Ishikawa (cell line): Measurements from ENCODE around the gene P4HTM.

Source experiments
- CEBPB ChIP-seq: IDR thresholded peaks from 2 replicates; pipeline ENCODE4 v1.6.1; 2012
- CREB1 ChIP-seq: IDR thresholded peaks from 2 replicates; pipeline ENCODE4 v1.6.1; 2012; ENCODE audit warnings: low read depth
- EGR1 ChIP-seq: IDR thresholded peaks from 2 replicates; pipeline ENCODE4 v1.6.1; 2012
- EP300 ChIP-seq: IDR thresholded peaks from 2 replicates; pipeline ENCODE4 v1.6.1; 2012; ENCODE audit warnings: borderline replicate concordance
- FOXM1 ChIP-seq: IDR thresholded peaks from 2 replicates; pipeline ENCODE4 v1.6.1; 2012; ENCODE audit warnings: low read depth, borderline replicate concordance
- MAX ChIP-seq: IDR thresholded peaks from 2 replicates; pipeline ENCODE4 v1.6.1; 2012
- NFIC ChIP-seq: IDR thresholded peaks from 2 replicates; pipeline ENCODE4 v1.6.1; 2012
- RAD21 ChIP-seq: IDR thresholded peaks from 2 replicates; pipeline ENCODE4 v1.6.1; 2012; ENCODE audit warnings: low read depth
- TAF1 ChIP-seq: IDR thresholded peaks from 2 replicates; pipeline ENCODE4 v1.6.1; 2012; ENCODE audit warnings: low read depth, mild to moderate bottlenecking
- TCF12 ChIP-seq: IDR thresholded peaks from 2 replicates; pipeline ENCODE4 v1.6.1; 2012; ENCODE audit warnings: low read depth
- TEAD4 ChIP-seq: IDR thresholded peaks from 2 replicates; pipeline ENCODE4 v1.6.1; 2012
- USF1 ChIP-seq: IDR thresholded peaks from 2 replicates; pipeline ENCODE4 v1.6.1; 2012
- YY1 ChIP-seq: IDR thresholded peaks from 2 replicates; pipeline ENCODE4 v1.6.1; 2012; ENCODE audit warnings: low read depth
- ZBTB7A ChIP-seq: IDR thresholded peaks from 2 replicates; pipeline ENCODE4 v1.6.1; 2012; ENCODE audit warnings: low read depth
- TF ChIP-seq, protein P1 (sequence below): IDR thresholded peaks from 2 replicates; pipeline ENCODE4 v1.6.1; 2012; ENCODE audit warnings: low read depth, mild to moderate bottlenecking

P4HTM gene

GRCh38 chr3:49030321-49030720 lies 40.3 kb downstream of the P4HTM start:
- TF ChIP-seq NFIC (no peak), RAD21 (no peak), MAX (no peak), YY1 (no peak), TCF12 (no peak), USF1 (no peak), TAF1 (no peak), CEBPB (no peak)
- TF ChIP-seq, protein P1, sequence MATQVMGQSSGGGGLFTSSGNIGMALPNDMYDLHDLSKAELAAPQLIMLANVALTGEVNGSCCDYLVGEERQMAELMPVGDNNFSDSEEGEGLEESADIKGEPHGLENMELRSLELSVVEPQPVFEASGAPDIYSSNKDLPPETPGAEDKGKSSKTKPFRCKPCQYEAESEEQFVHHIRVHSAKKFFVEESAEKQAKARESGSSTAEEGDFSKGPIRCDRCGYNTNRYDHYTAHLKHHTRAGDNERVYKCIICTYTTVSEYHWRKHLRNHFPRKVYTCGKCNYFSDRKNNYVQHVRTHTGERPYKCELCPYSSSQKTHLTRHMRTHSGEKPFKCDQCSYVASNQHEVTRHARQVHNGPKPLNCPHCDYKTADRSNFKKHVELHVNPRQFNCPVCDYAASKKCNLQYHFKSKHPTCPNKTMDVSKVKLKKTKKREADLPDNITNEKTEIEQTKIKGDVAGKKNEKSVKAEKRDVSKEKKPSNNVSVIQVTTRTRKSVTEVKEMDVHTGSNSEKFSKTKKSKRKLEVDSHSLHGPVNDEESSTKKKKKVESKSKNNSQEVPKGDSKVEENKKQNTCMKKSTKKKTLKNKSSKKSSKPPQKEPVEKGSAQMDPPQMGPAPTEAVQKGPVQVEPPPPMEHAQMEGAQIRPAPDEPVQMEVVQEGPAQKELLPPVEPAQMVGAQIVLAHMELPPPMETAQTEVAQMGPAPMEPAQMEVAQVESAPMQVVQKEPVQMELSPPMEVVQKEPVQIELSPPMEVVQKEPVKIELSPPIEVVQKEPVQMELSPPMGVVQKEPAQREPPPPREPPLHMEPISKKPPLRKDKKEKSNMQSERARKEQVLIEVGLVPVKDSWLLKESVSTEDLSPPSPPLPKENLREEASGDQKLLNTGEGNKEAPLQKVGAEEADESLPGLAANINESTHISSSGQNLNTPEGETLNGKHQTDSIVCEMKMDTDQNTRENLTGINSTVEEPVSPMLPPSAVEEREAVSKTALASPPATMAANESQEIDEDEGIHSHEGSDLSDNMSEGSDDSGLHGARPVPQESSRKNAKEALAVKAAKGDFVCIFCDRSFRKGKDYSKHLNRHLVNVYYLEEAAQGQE: no peak

DNA sequence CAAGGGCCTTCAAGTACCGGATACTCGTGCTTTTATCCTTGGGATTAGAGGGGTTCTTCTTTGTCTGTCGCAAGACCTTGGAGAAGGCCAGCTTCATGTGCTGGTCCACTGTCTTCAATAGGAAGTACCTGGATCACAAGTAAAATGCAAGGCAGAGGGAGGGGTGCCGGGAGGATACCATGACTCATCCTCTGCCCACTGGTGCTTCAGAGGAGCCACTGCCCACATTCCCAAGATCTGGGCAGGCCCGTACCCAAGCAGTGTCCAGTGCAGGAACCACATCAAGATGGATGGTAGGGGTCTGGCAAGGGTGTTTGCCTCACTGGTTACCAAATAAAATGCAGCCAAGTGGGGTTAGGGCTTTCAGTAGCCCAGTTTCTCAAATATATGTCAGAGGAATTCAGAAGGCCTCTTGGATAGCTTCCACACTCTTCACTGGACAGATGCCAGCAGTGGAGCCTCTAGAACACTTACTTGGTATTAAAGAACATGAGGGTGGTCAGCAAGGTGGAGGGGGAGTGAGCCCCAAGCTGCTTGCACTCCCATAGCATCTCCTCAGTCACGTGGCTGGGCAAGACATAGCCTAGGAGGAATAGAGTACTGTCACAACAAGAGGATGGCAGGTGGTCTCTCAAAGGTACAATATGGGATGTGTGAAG lies 42.7 kb downstream of the P4HTM start:
- TF ChIP-seq CREB1 (no peak), FOXM1 (no peak), CEBPB (no peak), ZBTB7A (no peak), USF1 (no peak), TAF1 (no peak)

DNA sequence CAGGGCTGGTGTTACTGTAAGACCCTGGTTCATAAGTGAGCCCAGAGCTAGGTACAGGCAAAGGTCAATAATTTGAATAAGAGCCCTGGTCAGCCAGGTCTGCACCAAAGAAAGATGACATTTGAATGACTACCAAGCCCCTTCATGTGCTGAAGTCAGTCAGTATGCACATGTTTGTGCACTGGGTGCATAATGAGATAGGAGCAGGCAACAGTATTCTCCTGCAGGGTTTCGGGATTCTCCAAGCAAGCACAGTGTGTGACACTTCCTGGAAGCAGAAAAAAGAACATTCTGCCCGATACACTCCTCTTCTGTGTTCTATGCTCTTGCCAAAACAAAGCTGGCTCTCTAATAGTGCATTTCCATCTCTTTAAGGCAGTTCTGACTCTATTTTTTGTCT lies 44.6 kb downstream of the P4HTM start:
- TF ChIP-seq, protein P1: no peak
- TF ChIP-seq RAD21: no peak
- TF ChIP-seq MAX: no peak
- no peak for TF ChIP-seq CREB1
- no peak for TF ChIP-seq YY1
- no peak for TF ChIP-seq TAF1
- no peak for TF ChIP-seq TEAD4
- TF ChIP-seq FOXM1: no peak
- no peak for TF ChIP-seq TCF12
- no peak for TF ChIP-seq NFIC

GRCh38 chr3:49035281-49035680 lies 45.2 kb downstream of the P4HTM start:
- TF ChIP-seq TEAD4: no peak
- TF ChIP-seq CEBPB: no peak
- no peak for TF ChIP-seq NFIC
- no peak for TF ChIP-seq CREB1
- no peak for TF ChIP-seq RAD21
- TF ChIP-seq FOXM1: no peak
- TF ChIP-seq ZBTB7A: no peak
- no peak for TF ChIP-seq USF1
- no peak for TF ChIP-seq TCF12
- TF ChIP-seq, protein P1: no peak
- TF ChIP-seq YY1: no peak
- TF ChIP-seq EGR1: no peak
- TF ChIP-seq EP300: no peak
- no peak for TF ChIP-seq MAX
- TF ChIP-seq TAF1: no peak
